Activated T-helper 1 cell treated with anti-CD3 and anti-CD28 coated beads, Interleukin-2, amount 50 U/mL, for 16 hours (primary cell): Measurements from ENCODE around the gene NPHP4.

Source experiments
- DNase-seq, 2 donors: peaks; one replicate each; pipeline ENCODE4 v3.0.0-alpha.2; 2020; ENCODE audit warnings: low read depth in 1 of 2, low spot score in 1 of 2

Gene NPHP4

DNA sequence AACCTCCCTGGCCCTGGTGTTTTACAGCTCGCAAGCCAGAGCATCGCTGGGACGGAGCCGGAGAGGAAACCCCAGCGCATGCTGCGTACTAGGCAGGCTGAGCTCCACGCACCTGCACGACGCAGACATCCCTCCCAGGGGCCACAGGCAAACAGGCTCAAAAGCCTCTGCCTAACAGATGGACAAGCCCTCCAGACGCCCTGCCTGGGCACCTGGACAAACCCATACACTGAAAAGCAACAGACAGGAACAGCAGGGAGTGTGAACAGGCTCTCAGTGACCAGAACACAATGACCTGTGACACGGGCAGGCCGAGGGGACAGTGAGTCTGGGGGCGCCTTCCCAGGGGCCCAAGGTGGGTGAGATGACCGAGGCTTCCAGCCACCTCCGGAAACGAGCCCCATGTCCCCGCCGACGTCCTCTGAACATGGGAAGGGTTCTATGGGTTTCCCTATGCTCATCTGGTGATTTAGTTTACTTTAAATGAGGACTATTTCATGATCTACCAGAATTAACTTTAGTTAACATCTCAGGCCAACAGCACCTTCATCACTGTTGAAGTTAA, 40.3 kb downstream of the NPHP4 start:
- no peak for DNase-seq

DNA sequence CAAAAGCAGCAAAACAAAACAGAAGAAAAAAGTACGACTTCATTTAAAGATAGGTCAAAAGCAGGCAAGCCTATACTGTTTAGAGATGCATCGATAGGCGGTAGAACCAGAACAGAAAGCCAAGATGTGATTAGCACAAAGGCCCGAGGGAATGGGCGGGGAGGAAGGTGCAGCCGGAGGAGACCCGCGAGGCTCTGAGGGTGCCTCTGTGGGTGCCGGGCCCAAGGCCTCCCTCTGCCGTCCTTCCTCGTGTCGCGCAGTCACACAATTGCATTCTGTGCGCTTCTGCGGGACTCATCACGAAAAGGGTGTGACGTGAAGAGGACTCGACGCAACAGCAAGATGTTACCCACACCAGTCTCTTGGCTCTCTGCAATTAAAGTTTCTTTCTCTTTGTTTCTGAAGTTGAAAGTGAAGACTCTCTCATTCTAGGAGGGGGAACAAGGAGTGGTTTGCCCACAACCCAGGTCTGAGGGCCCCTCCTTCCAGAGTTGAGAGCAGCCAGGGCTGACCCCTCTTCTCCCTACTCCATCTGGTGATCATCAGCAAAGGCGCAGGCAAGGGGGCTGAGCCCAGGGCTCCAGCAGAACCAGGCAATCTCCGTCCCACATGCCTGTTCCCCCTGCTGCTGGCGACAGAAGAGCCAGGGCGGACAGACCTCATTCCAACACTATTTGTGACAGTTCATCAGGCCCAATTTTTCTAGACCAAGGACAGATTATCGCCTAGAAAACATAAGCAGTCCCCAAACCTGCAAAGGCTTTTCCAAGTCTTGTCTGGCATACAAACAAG, 41.0 kb downstream of the NPHP4 start:
- no peak for DNase-seq

- DNase-seq = no peak
These were observed 41.9 kb downstream of the NPHP4 start for GRCh38 chr1:5950201-5950895.

GRCh38 chr1:5949761-5950100, 42.5 kb downstream of the NPHP4 start:
- no peak for DNase-seq

DNA sequence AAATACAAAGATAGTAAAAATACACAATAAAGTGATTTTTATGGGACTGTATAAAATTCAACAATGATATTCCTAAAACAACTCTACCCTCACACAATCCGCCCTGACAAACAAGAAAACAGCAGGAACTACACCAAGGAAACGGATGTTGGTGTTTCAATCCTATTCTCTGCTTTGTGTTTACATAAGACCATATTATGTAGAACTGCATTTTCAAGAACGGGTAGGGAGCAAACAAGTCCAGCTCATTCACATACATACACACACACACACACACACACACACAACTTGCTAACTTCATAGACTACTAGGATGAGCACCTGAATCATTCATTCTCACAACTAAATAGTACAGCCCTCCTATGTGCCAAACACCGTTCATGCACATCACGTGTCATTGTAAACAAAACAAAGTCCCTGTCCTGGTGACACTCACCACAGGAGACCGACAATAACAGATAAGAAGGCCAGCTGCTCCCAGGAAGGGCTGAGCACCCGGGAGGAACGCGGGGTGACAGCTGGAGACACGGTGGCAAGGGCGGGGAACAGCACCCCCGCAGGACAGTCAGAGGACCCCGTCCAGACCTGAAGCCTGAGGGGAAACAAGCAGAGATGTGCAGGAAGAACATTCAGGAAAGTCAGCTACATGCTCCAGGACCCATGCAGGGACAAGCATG, 43.0 kb downstream of the NPHP4 start:
- no peak for DNase-seq

DNA sequence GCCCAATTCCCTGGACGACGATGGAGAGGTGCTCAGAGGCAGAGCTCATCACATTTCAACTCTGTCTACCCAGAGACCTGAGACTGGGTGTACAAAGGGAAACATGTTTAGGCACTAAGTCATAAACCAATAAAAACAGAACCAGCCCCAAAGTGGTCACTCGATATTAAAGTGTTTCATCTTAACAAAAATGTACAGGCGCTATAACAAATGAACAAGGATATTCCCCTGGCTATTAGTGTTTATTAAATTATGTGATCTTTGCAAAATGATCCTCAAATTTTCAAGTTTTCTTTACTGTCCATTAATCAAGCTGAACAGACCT, 43.6 kb downstream of the NPHP4 start:
- no peak for DNase-seq

DNA sequence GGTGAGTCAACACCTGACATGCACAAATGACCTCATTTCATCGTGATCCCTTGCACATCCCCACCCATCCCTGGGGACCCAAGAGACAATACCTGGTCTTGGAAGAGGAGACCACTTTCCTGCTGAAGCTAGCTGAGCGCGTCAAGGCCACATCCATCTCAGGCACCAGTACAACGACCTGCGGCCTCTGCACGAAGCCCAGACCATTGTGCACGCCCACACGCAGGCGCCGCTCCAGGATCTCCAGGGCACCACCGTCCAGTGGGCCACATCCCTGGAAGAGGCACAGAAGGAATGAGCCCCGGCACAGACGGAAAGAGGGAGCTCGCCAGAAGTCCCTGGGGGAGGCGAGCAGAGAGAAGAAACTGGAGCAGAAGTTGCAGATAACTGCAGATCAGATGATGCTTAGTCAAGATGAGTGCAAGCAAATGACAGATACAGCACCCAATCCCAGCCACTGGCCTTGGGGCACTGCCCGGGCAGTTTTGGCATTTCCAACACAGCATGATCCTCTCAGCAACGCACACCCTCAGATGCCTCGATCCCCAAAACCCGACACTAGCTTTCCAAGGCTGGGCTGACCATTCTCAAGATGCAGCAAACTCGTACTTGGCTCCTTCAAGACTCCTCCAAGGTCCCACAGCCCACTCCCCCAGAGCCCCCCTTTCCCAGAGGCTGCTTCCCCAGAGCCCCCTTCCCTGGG, 44.1 kb downstream of the NPHP4 start:
- DNase-seq = no peak

GRCh38 chr1:5947071-5947821, 45.0 kb downstream of the NPHP4 start:
- no peak for DNase-seq

DNA sequence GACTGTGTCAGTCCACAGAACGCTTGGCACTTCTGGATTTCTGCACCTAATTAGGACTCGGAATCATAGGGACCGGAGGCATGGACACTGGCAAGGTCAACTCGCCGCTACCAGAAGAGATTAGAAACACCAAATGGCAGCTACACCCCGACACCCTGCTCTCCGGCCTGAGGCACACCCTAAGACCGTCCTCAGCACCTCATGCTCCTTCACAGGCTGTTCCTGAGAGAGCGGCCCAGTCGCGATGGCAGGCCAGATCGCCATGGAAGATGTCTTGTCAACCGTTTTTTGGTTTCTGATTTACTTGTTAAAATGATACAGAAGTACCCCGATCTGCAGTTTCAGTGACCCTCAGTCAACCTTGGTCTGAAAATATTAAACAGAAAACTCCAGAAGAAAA, 46.8 kb downstream of the NPHP4 start:
- no peak for DNase-seq

- no peak for DNase-seq
These were observed 47.4 kb downstream of the NPHP4 start for GRCh38 chr1:5944843-5945167.

- no peak for DNase-seq
These were observed 47.9 kb downstream of the NPHP4 start for GRCh38 chr1:5944154-5944842.

DNA sequence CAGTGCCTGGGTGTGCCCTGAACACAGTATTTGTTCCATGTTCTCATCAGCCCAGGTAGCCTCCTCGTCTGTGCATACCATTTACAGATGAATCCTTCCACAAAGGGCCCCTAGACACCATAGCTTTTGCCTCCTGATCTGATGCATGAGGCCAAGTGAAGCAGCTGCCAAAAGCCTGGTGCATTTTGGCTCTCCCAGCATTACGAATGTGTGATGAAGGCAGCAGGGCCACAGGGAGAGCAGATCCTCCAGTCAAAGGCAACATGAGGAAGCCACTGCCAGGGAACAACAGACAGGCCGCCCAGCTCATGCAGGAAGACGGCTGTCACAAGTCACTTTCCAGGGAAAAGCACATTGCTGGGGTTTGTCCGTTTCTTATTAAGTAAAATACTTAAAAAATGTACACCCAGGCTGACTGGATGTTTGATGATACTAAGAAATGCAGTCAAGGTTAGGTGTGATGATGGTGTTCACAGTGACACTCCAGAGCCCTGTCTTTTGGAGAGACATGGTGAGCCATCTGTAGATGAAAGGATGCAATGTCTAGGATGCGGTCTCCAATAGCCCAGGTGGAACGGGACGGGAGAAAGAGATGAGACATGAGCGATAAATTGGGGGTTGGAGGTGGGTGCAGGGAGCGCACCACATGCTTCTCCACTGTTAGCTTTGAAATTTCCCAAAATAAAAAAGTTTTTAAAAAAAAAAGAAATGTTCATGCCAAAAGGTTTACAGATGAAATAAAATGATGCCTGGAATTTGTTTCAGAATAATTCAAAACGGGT, 48.7 kb downstream of the NPHP4 start:
- DNase-seq = no peak

DNA sequence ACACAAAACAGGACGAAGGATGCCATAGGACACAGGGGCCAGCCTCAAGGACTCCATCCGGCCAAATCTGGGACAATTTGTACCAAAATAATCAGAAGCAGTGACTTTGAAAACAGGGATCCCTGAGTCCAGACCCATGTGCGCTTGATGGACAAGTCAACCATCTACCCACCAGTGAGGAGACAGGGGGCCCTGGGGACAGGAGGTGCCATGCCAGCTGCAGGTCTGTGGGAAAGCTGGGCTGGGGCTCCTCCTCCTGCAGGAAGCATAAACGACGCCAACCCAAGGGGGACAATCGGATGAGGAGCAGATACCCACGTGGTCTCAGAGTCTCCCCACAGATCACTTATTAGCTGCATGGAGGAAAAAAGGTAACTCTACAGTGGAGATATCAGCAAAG, 50.6 kb downstream of the NPHP4 start:
- DNase-seq = no peak

DNA sequence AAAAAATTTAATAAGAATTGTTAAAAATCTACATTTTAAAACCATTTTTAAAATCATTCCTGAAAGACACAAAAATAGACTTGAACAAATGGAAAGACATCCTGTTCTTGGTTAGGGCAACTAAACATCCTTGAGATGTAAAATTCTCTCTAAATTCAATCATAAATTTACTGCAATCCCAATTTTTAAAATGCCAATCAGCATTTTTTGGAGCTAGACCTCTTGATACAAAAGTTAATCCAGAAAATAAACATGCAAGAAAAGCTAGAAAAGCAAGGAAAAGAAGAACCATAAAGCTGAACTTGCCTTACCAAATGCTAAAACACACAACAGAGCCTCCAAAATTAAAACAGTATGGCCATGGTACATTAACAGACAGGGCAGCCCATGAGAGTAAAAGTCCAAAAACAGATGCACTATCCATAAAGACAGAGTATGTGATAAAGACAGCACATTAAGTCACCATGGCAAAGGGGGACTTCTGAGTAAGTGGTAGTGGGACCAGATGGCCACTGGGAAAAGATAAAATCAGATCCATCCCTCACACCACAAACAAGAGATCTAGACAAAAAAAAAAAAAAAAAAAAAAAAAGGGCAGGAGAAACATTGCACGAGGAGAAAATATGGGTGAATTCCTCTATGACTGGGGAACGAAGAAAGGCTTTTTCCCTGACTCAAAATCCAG, 51.4 kb downstream of the NPHP4 start:
- DNase-seq = no peak

DNA sequence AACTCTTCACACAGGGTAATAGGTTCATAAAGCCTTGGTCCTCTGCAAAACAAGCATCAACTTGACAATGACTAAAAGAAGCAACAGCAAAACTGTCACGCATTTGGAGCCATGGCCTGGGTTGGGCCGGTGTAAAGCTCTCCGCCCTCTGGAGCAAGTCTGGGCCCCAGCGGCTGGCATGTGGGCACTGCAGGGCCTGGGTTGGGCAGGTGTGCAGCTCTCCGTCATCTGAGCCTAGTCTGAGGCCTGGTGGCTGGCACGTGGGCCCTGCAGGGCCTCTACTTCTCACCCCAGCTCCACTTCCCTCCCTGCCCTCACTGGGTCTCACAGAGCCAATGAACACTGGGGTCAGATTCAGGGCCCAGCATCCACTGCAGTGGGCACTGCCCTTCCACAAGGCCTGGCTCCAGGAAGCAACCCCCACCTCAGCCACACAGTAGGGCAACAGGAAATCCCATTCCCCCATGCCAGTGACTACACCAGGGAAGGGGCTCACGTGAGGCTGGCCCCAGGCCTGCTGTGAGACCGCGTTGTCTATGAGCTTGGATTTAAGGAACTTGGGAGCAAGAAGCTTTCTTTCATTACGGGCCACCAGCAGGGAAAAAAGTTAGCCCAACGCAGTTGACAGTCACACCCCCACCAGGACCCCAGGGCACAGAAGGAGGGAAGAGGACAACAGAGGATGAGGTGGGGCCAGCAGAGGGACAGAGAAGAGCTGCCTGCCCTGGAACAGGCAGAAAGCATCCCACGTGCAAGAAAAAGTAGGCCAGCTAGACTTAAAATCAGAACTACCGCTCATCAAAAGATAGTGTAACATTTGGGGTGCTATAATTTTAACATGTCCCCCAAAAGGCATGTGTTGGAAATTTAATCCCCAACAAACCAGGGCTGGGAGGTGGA, 52.7 kb downstream of the NPHP4 start:
- no peak for DNase-seq

DNA sequence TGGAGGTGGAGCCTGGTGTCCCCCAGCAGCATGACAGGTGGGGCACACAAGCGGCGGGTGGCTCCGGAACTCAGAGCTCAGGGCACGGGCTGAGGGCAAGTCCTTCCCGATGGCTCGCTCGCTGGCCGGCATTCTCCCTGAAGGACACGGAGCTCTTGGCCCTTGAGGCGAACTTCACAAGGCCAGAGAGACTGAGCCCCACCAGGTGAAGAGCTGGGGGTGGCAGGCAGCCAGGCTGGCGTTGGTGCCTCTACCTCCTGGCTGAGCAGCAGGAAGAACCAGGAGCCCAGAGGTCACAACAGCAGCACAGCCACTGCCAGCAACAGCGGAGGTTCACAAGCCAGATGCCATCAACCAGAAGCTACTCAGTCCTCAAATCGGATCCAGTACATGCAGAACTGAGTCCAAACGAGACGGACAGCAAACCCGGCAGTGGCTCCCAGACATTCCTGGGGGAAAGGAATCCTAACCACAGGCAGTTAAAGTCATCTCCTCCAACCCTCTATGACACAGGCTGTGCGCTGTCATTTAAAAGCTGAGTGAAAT, 54.1 kb downstream of the NPHP4 start:
- DNase-seq = no peak

GRCh38 chr1:5937373-5937857, 54.8 kb downstream of the NPHP4 start:
- DNase-seq = no peak
